Measurements from ENCODE around the gene SLC16A7. TPM values are rescaled to one million over a fixed set of nuclear protein-coding genes. Genes with fewer than 3 reads are reported as not detected.

The SLC16A7 gene
- total and polyA plus RNA-seq, 10 donors: 3.2 to 98.8 (median 60.9) TPM

DNA sequence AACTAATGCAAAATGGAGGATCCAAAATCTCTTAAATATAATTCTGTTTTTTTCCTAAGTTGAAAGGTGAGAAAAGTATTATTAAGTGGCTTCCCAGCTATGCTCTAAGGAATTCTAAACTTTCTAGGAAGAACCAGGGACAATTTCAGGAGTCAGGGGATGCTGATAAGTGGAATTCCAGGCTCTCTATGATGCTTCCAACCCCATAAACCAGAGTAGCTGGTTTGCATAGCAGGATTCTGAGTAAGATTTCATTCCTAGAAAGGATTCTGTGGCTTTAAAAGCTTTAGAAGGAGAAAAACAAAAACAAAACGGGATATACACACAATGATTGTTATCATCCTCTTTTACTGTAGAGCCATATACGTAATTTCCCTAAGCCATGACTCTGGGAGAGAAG is 93.9 kb downstream of the SLC16A7 start:
- peaks cover 0 to 14% (median 0%) of the 10 kb centered on the region in 6 donors for H3K36me3 ChIP-seq
- H3K9me3 ChIP-seq: peaks cover 0 to 14% (median 6%) of the 10 kb centered on the region in 8 donors
- intact Hi-C loops (cut with DNase I; ENCODE audit: low total_unique reads): no loop called here
- no peak overlapping the region for H3K27ac ChIP-seq
- 85 to 98% (median 89%) methylated on average over 2 of the region's 2 CpGs for WGBS, 5 donors
- H3K4me3 ChIP-seq: no peak overlapping the region
- no peak for TF ChIP-seq POLR2AphosphoS5 (IDR thresholded peaks at IDR 0.05)
- no peak for TF ChIP-seq POLR2A (IDR thresholded peaks at IDR 0.05)
- TF ChIP-seq, protein P1, sequence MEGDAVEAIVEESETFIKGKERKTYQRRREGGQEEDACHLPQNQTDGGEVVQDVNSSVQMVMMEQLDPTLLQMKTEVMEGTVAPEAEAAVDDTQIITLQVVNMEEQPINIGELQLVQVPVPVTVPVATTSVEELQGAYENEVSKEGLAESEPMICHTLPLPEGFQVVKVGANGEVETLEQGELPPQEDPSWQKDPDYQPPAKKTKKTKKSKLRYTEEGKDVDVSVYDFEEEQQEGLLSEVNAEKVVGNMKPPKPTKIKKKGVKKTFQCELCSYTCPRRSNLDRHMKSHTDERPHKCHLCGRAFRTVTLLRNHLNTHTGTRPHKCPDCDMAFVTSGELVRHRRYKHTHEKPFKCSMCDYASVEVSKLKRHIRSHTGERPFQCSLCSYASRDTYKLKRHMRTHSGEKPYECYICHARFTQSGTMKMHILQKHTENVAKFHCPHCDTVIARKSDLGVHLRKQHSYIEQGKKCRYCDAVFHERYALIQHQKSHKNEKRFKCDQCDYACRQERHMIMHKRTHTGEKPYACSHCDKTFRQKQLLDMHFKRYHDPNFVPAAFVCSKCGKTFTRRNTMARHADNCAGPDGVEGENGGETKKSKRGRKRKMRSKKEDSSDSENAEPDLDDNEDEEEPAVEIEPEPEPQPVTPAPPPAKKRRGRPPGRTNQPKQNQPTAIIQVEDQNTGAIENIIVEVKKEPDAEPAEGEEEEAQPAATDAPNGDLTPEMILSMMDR (IDR thresholded peaks at IDR 0.05 in 8 of 11, conservative IDR thresholded peaks at IDR 0.05 in 3 of 11): no peak
- DNase-seq: no peak
- H3K4me1 ChIP-seq: no peaks in the 10 kb centered on the region
- no peaks in the 10 kb centered on the region for H3K27me3 ChIP-seq (replicated peaks in 1 of 7)

DNA sequence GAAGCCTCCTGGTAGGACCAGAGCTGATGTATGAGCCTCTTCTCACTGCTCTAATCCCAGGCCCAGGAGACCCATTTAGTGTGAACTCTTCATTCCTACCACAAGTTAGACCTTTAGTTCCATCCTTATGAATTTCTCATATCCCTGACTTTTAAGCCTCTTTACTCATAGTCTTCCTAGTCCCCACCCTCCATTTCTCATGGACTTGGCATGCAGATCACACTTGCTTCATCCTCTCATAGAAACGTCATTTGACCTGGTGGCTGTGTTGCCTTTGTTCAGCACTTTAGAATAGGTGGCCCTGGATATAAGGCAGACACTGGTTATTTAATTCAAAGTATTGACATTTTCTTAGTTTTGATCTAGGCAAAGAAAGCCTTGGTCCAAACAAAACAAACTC is 99.5 kb downstream of the SLC16A7 start:
- H3K27me3 ChIP-seq (replicated peaks in 1 of 7): no peaks in the 10 kb centered on the region
- H3K27ac ChIP-seq: no peak overlapping the region
- peaks cover 0 to 12% (median 5%) of the 10 kb centered on the region in 6 donors for H3K4me1 ChIP-seq
- H3K4me3 ChIP-seq: no peak overlapping the region
- intact Hi-C loops (cut with DNase I; ENCODE audit: low total_unique reads): no loop called here
- peaks cover 0 to 14% (median 0%) of the 10 kb centered on the region in 6 donors for H3K36me3 ChIP-seq
- peaks cover 0 to 14% (median 6%) of the 10 kb centered on the region in 8 donors for H3K9me3 ChIP-seq
- no peak for TF ChIP-seq POLR2A (IDR thresholded peaks at IDR 0.05)
- no peak for DNase-seq
- 70 to 87% (median 78%) methylated on average over 1 of the region's 1 CpG for WGBS, 5 donors

DNA sequence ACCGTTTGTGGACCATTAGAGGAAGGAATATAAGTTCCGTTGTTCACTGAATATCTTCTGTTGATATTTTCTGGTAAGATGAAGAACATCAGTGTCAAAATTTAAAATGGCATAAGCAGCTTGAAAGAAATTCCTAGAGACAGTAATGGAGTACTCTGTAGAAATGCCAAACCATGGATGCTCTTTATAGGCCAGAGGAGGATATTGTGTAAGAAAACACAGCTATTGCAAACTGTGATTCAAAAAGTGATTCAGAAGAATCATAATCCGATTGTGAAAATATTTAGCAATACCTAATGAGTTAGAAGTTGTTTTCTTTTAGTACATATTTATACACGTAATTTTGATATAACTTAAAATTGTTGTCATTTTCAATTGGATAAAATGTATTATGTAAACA is 102.8 kb downstream of the SLC16A7 start:
- H3K4me3 ChIP-seq: no peak overlapping the region
- peaks cover 0 to 12% (median 5%) of the 10 kb centered on the region in 6 donors for H3K4me1 ChIP-seq
- no peaks in the 10 kb centered on the region for H3K27me3 ChIP-seq (replicated peaks in 1 of 7)
- 63 to 91% (median 74%) methylated on average over 4 of the region's 4 CpGs for WGBS, 5 donors
- no peaks in the 10 kb centered on the region for H3K36me3 ChIP-seq
- H3K27ac ChIP-seq: no peak overlapping the region
- no peak for TF ChIP-seq POLR2AphosphoS5 (IDR thresholded peaks at IDR 0.05)
- TF ChIP-seq, protein P1 (IDR thresholded peaks at IDR 0.05 in 8 of 11, conservative IDR thresholded peaks at IDR 0.05 in 3 of 11): no peak
- no peak for TF ChIP-seq POLR2A (IDR thresholded peaks at IDR 0.05)
- no peaks in the 10 kb centered on the region for H3K9me3 ChIP-seq
- no peak for DNase-seq
- intact Hi-C loops (cut with DNase I; ENCODE audit: low total_unique reads): no loop called here

DNA sequence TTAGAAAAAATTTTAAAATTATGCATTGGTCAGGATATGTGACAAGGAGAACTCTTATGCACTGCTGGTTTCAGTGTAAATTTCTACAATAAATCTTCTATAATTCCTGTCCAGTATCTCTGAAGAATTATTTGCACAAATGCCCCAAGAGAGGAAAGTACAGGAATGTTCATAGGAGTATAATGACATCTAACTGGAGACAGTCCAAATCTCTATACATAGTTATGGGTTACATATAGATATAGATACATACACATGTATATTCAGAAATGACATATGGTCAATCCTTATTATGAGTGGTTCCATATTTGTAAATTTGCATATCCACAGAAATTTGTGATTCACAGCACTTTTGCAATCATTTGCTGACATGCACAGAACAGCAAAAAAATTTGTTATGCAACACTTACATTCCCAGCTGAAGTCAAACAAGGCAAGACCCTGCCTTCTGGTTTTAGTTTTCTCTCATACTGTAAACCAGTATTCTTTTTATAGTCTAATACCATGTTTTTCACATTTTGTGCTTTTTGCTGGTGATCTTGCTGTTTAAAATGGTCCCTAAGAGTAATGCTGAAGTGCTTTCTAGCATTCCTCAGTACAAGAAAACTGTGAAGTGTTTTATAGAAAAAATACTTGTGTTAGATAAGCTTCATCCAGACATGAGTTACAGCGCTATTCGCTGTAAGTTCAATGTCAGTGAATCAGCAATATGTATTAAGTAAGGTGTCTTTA is 103.8 kb downstream of the SLC16A7 start:
- intact Hi-C loops (cut with DNase I; ENCODE audit: low total_unique reads): no loop called here
- TF ChIP-seq POLR2AphosphoS5 (IDR thresholded peaks at IDR 0.05) (no peak), POLR2A (IDR thresholded peaks at IDR 0.05) (no peak)
- TF ChIP-seq, protein P1 (IDR thresholded peaks at IDR 0.05 in 8 of 11, conservative IDR thresholded peaks at IDR 0.05 in 3 of 11): no peak
- 65 to 82% (median 77%) methylated on average over 2 of the region's 2 CpGs for WGBS, 5 donors
- Histone ChIP-seq H3K27ac (peak overlapping the region in 4 of 8 donors; percentile 38 to 52 (median 46)), H3K4me3 (no peak overlapping the region), H3K27me3 (replicated peaks in 1 of 7) (no peaks in the 10 kb centered on the region), H3K9me3 (no peaks in the 10 kb centered on the region), H3K4me1 (peaks cover 0 to 12% (median 5%) of the 10 kb centered on the region in 6 donors), H3K36me3 (peaks cover 0 to 1% (median under 1%) of the 10 kb centered on the region in 6 donors)
- no peak for DNase-seq
